Pons (tissue), 1 donor: Measurements from ENCODE around the gene SRPRB.
A peak's percentile ranks its signal among the peaks of the same experiment; 100 is the strongest.

Source experiments
- DNase-seq: peaks from one replicate; pipeline ENCODE4 v3.0.0-alpha.2; 2016; ENCODE audit warnings: low spot score

SRPRB gene

GRCh38 chr3:133842158-133842557 lies 36.5 kb downstream of the SRPRB start:
- DNase-seq = no peak

- DNase-seq = no peak
Measured at GRCh38 chr3:133843634-133844033, 38.0 kb downstream of the SRPRB start.

GRCh38 chr3:133845127-133845526 lies 39.5 kb downstream of the SRPRB start:
- no peak for DNase-seq

DNA sequence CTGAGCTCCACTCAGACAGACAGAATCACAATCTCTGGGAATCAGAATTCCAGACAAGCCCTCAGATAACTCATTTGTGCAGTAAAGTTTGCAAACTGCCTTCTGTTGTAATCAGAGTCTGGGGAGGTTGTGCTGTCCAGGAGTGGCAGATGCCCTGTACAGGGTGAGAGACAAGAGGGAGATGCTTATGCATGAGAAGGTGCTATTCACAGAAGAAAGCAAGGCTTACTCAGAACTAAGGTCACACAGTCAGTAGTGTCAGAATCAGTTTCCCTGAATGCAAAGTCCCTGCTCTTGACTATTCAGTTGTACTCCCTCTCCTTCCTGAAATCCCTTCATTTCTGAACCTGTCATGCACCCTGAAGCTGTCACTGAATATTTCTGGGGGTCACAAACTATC lies 43.7 kb downstream of the SRPRB start:
- no peak for DNase-seq

DNA sequence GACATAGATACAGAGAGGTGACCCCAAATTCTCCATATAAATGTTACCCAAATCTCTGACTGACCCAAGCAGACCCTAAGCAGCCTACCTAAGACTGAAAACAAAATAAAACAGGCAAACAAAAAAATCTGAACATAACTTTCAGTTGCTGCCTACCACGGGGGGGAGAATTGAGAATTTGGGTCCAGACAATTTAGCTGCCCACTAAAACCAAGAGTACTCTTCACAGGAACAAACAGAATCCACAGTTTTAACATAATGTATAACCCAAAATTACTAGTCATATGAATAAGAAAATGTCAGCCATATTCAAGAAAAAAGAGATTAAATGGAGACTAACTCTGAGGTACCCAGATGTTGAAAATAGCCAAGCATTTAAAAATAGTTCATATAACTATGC lies 44.4 kb downstream of the SRPRB start:
- no peak for DNase-seq

GRCh38 chr3:133851266-133851906 lies 45.8 kb downstream of the SRPRB start:
- DNase-seq = no peak

DNA sequence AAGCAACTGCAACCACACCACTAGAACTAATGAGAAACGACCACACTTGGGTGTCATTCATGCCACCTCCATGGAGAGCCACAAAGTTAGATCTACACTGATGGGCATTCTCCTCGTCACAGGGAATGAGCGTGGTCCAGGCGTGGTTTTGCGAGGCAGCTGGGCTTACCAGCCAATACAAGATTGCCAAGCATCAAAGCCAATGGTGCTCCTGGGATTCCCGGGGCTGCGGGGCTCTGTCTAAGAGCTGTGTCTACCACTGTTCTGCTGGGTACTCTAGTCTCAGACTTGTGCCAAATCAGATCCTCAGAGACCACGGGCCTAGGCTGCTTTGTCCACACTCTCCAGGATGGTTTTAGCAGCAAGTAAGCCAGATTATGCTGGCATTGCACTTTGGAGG lies 46.3 kb downstream of the SRPRB start:
- DNase-seq = no peak

DNA sequence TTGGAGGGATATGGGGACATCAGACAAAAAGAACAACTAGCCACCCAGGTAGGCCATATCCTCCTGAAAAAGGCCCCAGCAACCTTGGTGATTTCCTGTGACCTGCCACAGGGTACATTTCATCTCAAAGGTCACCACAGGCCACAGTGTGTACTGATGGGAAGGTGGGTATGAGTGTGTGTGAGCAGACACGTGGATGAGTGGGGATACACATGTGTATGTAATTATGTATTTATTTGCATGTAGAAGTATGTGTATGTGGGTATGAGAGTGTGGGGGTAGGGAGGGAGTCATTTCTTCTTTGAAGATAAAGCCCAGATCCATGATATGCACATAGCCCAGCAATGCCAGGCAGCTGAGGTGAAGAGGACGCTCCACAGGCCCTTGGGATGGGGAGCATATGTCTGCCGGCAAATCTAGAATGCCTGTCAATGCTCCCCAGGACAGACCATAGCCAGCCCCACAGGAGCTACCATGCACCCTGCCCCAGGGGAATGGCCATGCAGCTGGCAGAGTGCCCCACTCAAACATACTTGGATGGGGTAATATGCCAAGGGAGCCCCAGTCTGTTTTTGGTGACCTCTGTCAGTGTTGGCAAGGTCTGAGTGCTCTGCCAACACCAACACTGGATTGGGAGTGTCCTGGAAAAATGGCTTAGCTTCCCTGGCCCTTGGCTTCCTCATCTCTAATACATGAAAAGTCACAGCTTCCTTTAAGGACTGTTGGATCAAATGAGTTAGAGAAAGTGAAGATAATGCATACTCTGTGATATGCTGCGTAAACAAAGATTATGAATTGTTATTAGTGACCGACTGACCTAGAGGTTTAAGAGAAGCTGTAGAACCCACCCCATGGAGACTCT lies 47.7 kb downstream of the SRPRB start:
- DNase-seq = no peak

DNA sequence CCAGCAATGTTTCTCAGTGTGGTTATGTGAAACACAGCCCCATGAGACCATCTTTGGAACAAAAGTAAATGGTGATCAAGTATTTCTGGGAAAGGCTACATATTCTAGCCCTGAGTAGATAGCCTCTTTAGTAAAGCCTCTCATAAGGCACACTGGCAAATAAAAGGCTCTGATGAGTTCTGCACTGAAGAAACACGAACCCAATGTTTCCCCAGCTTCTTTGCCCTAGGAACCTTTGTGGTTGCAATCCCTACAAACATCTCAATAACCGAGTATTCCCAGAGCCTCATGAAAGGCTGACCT lies 48.3 kb downstream of the SRPRB start:
- no peak for DNase-seq

DNA sequence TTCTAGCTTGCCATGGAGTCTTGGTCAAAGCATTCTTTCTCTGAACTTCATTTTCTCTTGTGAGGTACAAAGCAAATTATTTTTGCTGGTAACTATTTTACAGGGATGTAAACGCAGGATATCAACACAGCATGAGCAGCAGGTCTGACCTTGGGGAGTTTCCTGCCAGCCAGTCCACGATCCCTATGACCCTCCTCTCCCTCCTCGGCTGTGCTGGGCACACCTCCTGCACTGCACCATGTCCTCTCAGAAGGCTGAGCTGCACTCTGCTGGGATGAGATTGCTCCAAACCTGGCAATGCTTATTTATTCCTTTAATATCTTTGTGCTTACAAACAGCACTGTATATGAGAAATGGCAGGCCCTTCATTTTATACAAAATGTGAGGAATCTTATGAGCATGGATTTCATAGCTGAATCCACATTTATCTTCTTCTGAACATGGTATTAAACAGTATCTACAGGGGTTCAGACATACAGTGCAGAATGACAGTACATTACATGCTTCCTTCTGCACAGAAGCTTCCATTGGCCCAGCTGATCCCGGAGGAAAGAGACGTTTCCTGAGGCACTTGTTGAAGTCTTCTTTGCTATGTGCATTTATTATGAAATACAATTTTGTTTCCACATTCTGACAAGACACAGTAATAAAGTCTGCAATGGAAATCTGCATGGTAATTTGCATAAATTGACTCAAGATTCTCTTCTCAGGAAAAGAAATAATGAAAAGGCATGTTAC lies 48.8 kb downstream of the SRPRB start:
- DNase-seq = no peak

DNA sequence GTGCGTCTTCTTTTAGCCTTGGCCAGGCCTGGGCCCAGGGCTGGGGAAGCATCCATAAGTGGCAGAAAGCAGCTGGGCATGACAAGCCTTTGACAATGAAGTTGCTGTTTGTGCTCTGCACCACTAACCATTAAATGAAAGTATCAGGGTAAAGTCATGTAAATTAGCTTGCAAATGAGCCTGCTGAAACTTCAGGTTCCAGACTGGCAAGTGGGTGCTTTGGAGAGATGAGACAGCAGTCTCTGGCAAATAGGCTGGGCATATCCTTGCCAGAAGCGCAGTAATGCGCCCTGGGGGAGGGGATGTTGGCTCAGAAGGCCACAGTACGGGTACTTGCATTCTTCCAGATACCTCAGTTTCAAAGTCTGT lies 49.4 kb downstream of the SRPRB start:
- peak; percentile 69 for DNase-seq

GRCh38 chr3:133855772-133856171 lies 50.2 kb downstream of the SRPRB start:
- DNase-seq = no peak

DNA sequence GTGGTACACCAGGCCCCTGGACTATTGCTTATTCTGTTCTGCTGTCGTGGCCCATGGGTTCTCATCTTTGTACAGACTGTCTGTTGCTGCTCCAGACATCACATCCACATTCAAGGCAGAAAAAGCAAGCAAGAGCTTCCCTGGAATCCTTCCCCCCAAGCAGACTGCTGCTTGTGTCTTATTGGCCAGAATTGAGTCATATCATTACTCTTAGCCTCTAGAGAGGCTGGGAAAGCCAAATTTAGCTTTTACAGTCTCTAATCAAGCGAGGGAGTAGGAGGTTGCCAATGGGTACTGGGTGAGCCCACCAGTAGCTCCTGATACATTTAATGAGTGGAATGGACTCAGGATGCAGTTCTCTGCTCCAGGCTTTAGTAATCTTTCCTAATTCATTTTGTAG lies 50.7 kb downstream of the SRPRB start:
- no peak for DNase-seq

- no peak for DNase-seq
Measured at GRCh38 chr3:133857767-133858166, 52.2 kb downstream of the SRPRB start.

DNA sequence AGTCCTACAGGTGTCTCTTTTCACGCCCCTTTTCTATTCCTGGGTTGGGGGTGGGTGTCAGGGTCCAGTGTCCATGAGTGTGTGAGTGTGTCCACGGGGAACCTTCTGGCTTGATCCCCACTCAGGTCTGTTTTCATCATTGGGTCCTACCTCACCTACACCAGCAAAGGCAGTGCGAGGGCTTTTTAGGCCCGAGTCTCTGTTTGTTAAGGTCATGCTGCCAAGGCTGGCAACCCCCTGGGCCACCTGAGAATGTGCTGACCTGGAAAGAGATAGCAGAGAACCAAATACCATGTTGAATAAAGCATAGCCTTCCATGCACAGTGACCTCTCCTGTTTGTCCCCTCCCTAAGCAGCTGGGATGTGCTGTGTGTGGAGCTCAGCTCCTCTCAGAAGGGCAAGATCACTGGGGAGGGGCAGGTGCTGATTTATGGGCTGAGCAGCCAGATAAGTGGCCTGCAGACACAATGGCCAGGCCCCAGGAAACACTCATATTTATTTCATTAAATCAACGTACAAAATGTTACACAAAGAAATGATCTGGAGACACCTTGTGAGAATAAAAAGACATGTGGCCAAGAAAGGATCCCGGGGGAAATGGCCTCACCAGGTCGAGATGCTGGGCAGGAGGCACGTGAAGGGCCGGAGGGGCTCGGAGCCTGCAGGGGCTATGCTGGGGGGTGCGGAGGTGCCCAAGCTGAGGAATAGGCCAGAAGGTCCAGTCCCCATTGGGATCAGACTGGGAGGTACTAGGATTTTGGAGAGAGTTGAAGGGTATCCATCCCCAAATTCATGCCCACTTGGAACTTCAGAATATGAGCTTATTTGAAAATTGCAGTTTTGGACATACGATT lies 54.0 kb downstream of the SRPRB start:
- no peak for DNase-seq

DNA sequence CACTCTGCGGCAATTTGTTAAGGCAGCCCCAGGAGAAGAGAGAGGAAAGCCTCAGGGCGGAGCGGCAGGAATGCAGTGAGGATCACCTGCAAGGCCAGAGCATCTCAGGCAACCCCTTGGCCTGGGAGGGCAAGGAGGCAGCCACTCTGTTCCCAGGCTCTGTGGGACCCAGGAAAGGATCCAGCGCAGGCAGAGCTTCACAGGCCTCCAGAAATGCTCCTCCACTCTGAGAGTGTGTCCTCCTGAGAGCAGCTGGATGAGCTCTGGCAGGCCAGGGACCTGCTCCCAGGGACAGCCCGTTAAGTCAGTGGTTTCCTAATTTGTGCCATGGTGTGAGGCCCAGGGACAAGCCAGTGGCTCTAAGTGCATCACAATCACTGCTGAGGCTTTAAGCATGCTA lies 54.9 kb downstream of the SRPRB start:
- DNase-seq = no peak

GRCh38 chr3:133862161-133862560 lies 56.5 kb downstream of the SRPRB start:
- DNase-seq = no peak

DNA sequence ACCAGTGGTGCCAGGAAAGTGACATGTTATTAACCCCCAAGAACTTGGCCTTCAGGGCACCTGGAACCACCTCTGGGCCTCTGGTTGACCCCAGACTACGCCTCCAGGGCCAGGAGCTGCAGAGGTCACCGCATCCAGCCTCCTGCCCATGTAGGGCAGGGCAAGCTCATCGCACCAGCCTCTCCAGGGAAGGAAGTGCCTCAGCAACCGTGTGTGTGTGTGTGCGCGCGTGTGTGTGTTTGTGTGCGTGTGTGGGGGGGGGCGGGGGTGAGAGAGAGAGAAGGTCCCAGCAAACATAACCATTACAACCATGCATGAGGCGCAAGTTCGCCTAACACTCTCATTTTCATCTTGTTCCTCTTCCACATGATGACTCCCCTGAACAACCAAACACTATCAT lies 58.3 kb downstream of the SRPRB start:
- DNase-seq = no peak

- no peak for DNase-seq
Measured at GRCh38 chr3:133864616-133865015, 59.0 kb downstream of the SRPRB start.

GRCh38 chr3:133865136-133865855 lies 59.7 kb downstream of the SRPRB start:
- no peak for DNase-seq

DNA sequence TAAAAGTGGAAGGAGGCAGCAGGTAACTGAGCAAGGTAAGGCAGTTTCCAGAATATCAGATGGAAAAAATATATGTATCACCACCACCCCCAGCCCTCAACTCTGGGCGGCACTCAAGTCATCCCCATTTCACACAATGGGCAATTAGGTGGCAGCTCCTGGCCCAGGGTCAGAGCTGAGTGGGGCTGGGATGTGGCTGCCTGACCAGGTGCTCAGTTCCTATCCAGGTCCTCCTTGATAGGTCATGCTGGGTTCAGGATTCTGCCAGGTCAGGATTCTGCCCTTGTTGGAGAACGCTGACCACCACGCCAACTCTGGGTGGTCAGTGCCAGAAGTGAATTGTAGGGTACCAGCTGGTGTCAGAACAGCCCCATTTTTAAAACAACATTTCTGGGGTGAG lies 60.5 kb downstream of the SRPRB start:
- DNase-seq = no peak

- no peak for DNase-seq
Measured at GRCh38 chr3:133868186-133868585, 62.6 kb downstream of the SRPRB start.
